LNCAP (cell line): ENCODE data around the gene MET.

Experiments used
- TF ChIP-seq, protein P1 (sequence below): fragments of 450-650 bp; IDR thresholded peaks from 2 replicates; pipeline ENCODE4 v1.5.1; 2017; ENCODE audit warnings: mild to moderate bottlenecking

Gene MET

DNA sequence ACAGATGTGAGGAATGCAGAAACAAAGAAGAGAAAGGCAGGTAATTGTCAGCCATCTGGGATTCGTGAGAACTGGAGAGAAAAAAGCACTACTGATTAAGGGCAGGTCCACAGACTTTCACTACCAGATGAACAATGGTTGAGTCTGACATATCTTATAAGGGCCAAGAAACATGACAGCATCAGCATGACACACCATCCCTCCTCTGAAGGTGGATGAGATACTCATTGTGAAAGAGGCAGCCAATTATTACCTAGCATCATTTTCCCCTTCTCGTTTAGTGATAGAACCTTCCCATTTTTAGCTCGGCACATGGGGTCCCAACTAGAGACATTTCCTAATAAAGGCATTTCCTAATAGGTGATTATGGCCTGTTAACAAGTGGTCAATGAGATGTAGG lies 19.2 kb upstream of the MET start:
- TF ChIP-seq, protein P1, sequence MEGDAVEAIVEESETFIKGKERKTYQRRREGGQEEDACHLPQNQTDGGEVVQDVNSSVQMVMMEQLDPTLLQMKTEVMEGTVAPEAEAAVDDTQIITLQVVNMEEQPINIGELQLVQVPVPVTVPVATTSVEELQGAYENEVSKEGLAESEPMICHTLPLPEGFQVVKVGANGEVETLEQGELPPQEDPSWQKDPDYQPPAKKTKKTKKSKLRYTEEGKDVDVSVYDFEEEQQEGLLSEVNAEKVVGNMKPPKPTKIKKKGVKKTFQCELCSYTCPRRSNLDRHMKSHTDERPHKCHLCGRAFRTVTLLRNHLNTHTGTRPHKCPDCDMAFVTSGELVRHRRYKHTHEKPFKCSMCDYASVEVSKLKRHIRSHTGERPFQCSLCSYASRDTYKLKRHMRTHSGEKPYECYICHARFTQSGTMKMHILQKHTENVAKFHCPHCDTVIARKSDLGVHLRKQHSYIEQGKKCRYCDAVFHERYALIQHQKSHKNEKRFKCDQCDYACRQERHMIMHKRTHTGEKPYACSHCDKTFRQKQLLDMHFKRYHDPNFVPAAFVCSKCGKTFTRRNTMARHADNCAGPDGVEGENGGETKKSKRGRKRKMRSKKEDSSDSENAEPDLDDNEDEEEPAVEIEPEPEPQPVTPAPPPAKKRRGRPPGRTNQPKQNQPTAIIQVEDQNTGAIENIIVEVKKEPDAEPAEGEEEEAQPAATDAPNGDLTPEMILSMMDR = no peak

DNA sequence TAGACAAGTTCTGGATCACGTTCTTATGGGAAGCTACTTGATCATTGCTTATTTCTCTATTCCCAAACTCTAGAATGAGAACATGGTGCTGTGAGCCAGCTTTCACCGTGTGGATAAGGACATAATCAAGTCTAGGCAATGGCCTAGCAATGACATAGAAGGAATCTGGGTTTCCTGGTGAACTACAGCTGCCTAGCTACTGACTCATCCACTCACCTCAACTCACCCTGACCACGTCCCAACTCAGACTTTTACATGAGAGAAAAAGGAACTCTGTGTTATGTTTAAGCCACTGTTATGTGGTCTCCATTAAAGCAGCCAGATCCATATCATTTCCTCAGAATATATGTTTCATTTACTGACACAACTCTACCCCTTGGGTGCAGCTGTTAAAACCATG lies 18.8 kb upstream of the MET start:
- TF ChIP-seq, protein P1 = no peak

DNA sequence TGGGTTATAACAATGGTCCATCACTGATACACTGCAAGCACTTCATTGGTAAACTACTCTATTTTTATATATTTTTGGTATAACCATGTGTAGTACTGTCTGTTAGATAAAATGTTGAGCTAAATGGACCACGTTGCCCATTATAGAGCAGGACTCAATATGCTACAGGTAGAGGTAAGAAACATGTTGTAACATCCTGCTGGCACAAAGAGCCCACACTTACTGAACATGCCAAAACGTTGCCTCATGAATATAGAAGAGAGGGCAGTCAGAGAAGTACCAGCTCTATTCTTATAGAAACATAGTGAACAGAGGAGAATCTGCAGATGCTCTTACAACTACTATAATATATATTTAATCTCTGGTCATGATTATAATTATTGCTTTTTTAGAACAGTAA lies 18.4 kb upstream of the MET start:
- TF ChIP-seq, protein P1 = no peak

DNA sequence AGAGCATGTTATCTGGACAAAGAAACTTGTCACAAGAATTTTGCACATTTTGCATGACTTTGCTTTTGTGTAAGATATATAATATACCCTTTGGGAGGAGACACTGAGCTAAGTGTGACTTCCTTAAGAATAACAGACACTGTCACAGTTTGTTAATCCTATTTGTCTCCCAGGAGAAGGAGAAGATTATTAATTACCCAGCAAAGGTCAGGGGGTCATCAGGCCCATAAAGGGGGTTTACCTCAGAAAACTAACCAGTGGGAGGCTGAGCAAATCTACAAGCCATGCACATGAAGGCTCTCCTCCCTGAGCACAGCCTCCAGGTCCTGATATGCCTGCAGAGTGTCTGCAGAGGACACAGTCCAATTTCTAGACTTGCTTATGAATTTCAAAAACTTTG lies 10.1 kb upstream of the MET start:
- TF ChIP-seq, protein P1 = no peak

DNA sequence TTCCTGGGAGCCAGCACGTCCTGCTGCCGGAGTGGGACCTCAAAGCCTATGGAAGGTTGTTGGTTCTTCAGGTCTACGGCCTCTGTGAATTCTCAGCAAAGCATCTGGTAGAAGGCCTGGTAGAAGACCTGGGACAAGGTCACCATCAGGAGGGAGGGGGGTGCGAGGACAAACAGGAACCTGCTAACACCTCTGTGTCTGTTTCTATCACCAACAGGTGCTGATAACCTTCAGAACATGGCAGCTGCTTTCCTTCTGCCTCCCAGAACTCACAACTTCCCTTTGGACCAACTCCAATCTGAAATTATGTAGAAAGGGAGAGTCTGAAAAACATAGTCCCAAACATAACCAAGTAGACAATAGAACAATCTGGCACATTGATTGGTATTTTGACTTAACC lies 8.3 kb upstream of the MET start:
- TF ChIP-seq, protein P1 = no peak

DNA sequence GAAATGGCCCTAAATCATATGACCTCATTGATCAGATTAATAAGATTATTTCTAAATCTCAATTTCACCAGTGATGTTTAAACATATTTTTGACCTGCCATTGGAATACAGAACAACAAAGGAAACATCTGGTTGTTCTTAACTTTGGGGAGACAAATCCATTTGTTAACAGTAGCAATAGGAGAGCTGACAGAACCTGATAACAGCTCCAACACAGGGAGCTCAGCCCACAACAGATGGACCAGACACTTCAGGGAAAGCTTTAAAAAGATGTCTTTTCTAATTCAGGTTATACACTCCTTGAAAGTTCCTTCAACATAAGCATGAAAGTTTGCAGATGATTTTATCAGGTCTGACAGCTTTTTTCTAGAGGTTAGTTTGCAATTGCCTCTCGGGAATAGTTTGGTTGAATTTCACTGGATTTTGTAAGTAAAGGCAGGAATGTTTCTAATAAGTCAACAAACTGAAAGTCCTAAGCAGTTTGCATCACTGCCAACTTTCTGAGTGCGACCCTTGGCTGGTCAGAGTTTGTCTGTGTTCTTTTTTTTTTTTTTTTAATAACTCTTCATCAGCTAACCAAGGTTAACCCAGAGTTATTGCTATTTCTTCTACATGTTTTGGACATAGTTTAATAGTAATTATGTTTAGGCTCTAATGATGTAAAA lies 6.5 kb upstream of the MET start:
- TF ChIP-seq, protein P1 = no peak

DNA sequence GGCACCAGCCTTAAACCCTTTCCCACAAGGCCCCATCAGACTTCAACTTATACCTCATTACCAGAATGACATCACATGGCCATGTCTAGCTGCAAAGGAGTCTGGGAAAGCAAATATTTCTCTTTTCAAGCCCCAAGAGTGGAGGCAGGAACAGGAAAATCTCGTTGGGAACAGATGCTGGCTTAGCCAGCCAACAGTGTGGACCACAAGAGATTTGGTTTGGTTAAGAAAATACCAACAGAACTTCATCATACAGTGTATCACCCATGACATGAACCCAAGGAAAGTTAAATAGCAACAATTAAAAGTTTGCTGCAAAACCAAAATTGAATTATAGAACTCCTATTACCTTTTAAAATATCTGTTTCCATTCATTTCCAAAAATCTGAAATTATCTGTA lies 2.2 kb upstream of the MET start:
- TF ChIP-seq, protein P1 = no peak
